HG03469 (cell line): Measurements from ENCODE around the gene SLC45A2.

Experiments used
- ATAC-seq: cut with Tn5 transposase; IDR thresholded peaks from one replicate; pipeline ENCODE4 v1.9.1; 2021; ENCODE audit warnings: mild to moderate bottlenecking, moderate library complexity, moderate number of reproducible peaks; ENCODE audit not compliant: unreplicated experiment

SLC45A2 gene

GRCh38 chr5:34007621-34008600, 23.4 kb upstream of the SLC45A2 start, which contains the start of gene AMACR:
TSS of gene AMACR (minus strand) at chr5:34008050. CDS start at chr5:34008019, 31 bp downstream.
- peak; percentile 73 for ATAC-seq

DNA sequence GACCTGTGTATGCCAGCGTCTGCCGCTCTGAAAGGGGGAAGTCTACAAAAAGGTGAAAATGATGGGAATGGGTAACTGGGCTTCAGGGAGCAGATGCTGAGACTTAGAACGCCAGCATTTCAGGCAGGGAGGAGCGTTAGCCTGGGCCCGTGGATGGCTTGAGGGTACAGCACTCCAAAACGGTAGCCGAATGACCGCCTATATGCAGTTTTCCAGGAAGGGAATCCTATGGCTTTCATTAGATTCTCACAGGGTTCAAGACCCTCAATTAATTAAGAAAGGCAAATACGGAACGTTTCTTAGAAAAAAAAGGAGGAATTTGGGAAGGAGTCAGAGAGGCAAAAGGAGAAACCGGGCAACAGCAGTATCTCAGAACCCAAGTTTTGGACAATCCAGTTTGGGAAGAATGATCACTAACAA, 22.7 kb upstream of the SLC45A2 start:
- no peak for ATAC-seq

- ATAC-seq, result no peak
Observed at GRCh38 chr5:34005681-34006080, 21.2 kb upstream of the SLC45A2 start.

GRCh38 chr5:34005211-34005610, 20.7 kb upstream of the SLC45A2 start:
- no peak for ATAC-seq

DNA sequence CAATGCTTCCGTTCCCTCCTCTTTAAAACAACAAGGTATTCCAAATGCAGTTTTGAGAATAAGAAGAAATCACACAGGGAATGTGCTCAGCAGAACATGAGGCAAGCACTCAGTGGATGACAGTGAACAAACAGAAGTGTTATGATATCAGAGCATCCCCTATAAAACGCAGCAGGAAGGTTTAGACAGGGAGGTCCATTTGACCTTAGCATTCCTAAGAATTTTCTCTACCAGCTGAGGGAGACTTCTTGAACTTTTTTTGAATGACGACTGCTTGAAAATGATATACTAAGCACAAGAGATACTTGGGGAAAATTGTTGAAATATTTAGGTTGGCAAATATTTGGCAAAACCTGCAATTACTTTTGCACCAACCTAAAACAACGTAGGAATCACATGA, 19.4 kb upstream of the SLC45A2 start:
- ATAC-seq, result no peak

DNA sequence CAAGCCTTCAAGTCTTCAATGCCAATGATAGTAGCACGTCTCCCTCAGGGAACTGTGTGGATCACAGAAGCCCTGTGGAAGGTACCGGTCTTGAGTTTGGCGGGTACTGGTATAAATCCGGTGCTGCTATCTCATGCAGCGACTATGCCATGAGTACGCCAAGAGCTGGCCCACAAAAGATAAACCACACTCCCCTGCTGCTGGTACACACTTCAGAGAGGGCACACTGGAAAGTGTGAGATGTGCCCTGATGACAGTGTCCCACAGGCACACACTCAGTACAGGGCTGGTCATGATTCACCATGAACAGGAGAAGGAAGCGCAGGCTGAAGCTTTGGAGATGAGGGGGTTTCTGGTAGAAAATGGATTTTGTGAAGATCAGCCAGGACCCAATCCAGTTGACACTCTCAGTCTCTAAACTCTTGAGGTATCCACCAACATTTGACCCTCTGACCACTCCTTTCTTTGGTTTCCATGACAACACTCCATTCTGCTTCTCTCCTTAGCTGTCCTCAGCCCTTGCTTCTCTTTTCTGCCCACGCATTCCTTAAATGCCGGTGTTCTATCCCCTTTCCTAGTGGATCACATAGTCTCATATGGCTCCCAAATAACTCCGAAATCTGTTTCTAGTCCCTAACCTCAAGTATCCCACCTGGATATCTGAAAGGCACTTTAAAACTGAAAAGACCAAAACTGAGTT, 18.3 kb upstream of the SLC45A2 start:
- ATAC-seq, result no peak

DNA sequence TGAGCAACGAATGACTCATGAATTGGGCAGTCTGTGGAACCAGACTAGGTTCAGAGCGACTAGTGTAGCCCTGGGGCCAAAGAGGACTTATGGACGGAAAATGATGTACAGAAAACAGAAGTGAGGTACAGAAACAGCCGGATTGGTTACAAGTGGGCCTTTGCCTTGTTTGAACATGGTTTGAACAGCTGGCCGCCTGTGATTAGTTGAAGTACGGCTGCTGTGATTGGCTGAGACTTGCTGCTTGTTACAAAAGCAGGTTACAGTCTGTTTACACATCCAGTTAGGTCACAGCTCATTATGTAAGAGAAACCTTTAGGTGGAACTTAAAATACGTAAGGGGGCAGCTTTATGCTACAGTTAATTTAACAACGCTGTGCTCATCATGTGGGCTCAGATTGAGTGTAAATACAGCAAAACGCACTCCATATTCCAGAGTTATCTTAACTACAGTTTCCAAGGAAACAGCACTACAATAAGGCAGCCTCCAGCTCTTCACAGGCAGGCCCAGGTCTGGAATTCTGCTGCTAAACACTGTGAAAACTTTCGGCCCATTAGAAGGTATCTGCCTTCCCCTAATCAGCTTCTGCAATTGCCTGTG, 16.8 kb upstream of the SLC45A2 start:
- no peak for ATAC-seq

- ATAC-seq, result no peak
Observed at GRCh38 chr5:33999978-34000377, 15.5 kb upstream of the SLC45A2 start.

GRCh38 chr5:33997331-33997983, 13.0 kb upstream of the SLC45A2 start:
- peak; percentile 72 for ATAC-seq

GRCh38 chr5:33995865-33996264, 11.4 kb upstream of the SLC45A2 start:
- ATAC-seq, result no peak

DNA sequence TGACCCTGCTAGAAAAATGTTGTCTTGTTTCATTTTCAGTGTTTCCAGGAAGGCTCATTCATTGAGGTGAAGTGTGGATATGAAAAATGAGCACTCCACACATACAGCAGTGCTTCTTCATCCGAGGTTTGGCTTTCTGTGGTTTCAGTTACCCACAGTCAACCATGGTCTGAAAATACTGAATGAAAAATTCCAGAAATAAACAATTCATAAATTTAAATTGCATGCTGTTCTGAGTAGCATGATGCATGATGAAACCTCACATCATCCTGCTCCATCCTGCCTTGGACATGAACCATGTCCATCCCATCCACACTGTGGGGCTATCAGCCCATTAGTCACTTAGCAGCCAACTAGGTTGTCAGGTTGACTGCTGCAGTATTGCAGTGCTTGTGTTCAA, 10.4 kb upstream of the SLC45A2 start:
- ATAC-seq, result no peak

GRCh38 chr5:33992864-33993263, 8.4 kb upstream of the SLC45A2 start:
- ATAC-seq, result no peak

- ATAC-seq, result no peak
Observed at GRCh38 chr5:33985447-33985846, 954 bp upstream of the SLC45A2 start.

GRCh38 chr5:33984178-33984577, 315 bp downstream of the SLC45A2 start:
- no peak for ATAC-seq

DNA sequence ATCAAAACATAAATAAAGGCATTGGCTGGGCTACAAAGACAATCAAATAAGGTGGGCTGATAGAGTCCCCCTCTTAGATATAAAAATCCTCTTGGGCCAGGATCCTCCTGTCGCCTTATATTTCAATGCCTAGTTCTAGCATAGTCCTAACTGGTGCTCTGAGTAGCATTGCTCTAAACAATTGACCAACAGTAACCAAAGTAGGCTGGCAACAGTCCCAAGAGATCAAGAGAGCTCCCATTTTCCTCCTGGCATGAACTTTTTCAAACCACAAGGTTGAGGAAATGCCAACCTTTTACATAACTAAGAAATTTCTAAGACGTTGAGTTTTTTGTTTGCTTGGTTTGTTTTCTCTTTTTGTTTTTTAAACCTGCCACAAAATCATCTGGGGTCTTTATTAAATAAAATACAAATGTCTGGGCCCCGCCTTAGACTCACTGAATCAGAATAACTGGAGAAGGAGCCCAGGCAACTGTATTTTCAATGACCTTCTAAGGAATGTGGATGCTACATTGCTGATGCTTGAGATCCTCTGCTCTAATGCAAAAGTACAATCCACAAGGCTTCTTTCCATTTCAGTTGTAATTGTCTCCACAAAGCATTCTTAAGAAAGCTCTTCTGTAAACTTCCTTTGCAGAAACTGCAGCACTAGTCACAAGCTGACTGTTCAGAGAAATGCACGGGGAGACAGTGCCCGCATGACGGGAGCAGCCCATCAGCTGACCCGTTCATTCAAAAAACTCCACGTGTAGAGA, 2.9 kb downstream of the SLC45A2 start:
- no peak for ATAC-seq

GRCh38 chr5:33980030-33980429, 4.5 kb downstream of the SLC45A2 start:
- no peak for ATAC-seq

DNA sequence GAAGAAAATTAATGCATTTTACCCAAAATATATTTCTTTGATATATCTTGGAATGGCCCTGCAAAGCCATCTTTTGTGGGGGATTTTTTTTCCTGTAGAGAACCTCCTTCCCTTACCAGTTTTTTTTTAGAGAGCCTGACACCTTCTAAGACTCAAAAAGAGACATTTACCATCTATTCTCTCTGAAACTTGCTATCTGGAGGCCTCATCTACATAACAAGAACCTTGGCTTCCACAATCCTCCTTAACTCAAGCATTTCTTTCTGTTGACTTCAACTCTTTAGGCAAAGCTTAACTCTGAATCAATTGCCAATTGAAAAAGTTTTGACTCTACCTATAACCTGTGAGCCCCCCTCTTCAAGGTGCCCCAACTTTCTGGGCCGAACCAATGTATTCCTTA, 6.2 kb downstream of the SLC45A2 start:
- no peak for ATAC-seq

- no peak for ATAC-seq
Observed at GRCh38 chr5:33976307-33976706, 8.2 kb downstream of the SLC45A2 start.

DNA sequence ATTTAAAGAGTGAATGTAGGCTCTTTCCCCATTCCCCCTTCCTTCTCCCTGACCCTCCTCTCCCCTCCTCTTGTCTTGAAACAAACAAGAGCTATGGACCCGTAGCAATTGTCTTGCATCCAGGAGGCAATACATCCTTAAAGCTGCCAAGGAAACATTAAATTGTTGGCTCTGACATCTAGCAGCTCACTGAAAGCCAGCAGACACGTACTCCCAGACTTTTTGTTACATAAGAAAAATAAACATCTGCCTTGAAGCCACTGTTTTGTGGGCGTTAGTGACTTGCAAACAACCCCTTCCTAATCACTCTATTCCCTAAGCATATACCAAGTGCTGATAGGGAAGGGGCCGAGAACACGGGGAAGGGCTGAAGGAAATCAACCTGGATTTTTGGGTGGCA, 8.6 kb downstream of the SLC45A2 start:
- ATAC-seq, result no peak

- no peak for ATAC-seq
Observed at GRCh38 chr5:33973271-33973670, 11.2 kb downstream of the SLC45A2 start.
